Stimulated activated naive CD8-positive, alpha-beta T cell treated with anti-CD3 and anti-CD28 coated beads, Interleukin-15, amount 100 ng/mL, for 72 hours (primary cell): ENCODE results near the gene PDCD1.
"Not testable (repeated sequence)": the region's sequence is repeated elsewhere in the genome, so short reads cannot be mapped to it uniquely, and the experiment has no call there.

ENCODE experiments used
- ATAC-seq: fragments of 150-1000 bp; cut with Tn5 transposase; 2 replicates; pipeline ENCODE4 v1.10.0; 2021; ENCODE audit warnings: mild to moderate bottlenecking, moderate library complexity
- DNase-seq, 2 donors: peaks; one replicate each; pipeline ENCODE4 v3.0.0; 2021 to 2022
- H3K27ac Mint-ChIP-seq, 2 donors: one replicate each; pipeline ENCODE4 v1.8.0; 2022; ENCODE audit warnings: mild to moderate bottlenecking in 2 of 2, mixed read lengths in 2 of 2, moderate library complexity in 2 of 2
- H3K27me3 Mint-ChIP-seq: one replicate; pipeline ENCODE4 v1.8.0; 2022; ENCODE audit warnings: mixed read lengths
- H3K4me1 Mint-ChIP-seq: one replicate; pipeline ENCODE4 v1.8.0; 2022; ENCODE audit warnings: mild to moderate bottlenecking, mixed read lengths
- H3K4me3 Mint-ChIP-seq, 2 donors: one replicate each; pipeline ENCODE4 v1.8.0; 2022; ENCODE audit warnings: mild to moderate bottlenecking in 2 of 2, mixed read lengths in 2 of 2, moderate library complexity in 1 of 2
- H3K9me3 Mint-ChIP-seq, 2 donors: one replicate each; pipeline ENCODE4 v1.8.0; 2022; ENCODE audit warnings: mixed read lengths in 2 of 2

The PDCD1 gene

GRCh38 chr2:241858206-241859016, at the start of gene PDCD1:
Gene PDCD1, minus strand, starts transcription at chr2:241858894. Its CDS starts 56 bp downstream, at chr2:241858838.
- H3K27ac Mint-ChIP-seq: peak within 1 kb of the TSS; percentile 96 to 97
- peaks cover 86% of the 10 kb centered on the region for H3K4me1 Mint-ChIP-seq
- peak; percentile 74 for ATAC-seq

GRCh38 chr2:241907831-241908230, 49.1 kb upstream of the PDCD1 start:
- ATAC-seq, H3K4me3 Mint-ChIP-seq, DNase-seq, H3K27me3 Mint-ChIP-seq, H3K9me3 Mint-ChIP-seq, H3K4me1 Mint-ChIP-seq: not testable (repeated sequence)
- peak overlapping the region in 1 of 2 donors; percentile 21 for H3K27ac Mint-ChIP-seq

More at GRCh38 chr2:241858206-241859016, at the start of gene PDCD1:
- DNase-seq: peak; percentile 61 to 80
- Mint-ChIP-seq H3K9me3 (peaks cover 6 to 11% of the 10 kb centered on the region in 2 donors), H3K27me3 (peaks cover 9% of the 10 kb centered on the region), H3K4me3 (peak within 1 kb of the TSS; percentile 87 to 89)

- Mint-ChIP-seq H3K4me1 (no peaks in the 10 kb centered on the region), H3K27me3 (no peaks in the 10 kb centered on the region), H3K4me3 (no peak overlapping the region), H3K27ac (no peak overlapping the region), H3K9me3 (no peaks in the 10 kb centered on the region)
- no peak for DNase-seq
- no peak for ATAC-seq
These were observed 48.3 kb upstream of the PDCD1 start for GRCh38 chr2:241906826-241907570.

DNA sequence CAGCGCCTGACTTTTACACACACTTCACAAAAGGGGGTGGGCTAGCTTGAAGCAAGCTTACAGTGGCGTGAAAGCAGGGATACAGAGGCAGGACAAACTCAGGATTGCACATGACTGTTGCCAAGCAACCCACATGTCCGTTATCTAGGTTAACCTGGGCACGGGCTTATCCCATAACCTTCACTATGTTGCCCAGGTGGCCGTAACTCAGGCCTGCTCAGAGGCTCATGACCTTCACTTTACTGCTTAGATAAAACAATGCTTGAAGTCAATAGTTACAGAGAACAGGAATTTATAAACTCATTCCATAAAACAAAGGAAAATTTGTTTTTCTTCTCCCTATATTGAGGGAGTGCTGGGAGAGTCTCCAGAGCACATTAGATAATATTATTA, 47.7 kb upstream of the PDCD1 start:
- not testable (repeated sequence) for H3K4me3 Mint-ChIP-seq, H3K27ac Mint-ChIP-seq, H3K4me1 Mint-ChIP-seq, DNase-seq, H3K9me3 Mint-ChIP-seq, ATAC-seq, H3K27me3 Mint-ChIP-seq

- H3K27ac Mint-ChIP-seq: no peak overlapping the region
These were observed 47.2 kb upstream of the PDCD1 start for GRCh38 chr2:241905716-241906377.

DNA sequence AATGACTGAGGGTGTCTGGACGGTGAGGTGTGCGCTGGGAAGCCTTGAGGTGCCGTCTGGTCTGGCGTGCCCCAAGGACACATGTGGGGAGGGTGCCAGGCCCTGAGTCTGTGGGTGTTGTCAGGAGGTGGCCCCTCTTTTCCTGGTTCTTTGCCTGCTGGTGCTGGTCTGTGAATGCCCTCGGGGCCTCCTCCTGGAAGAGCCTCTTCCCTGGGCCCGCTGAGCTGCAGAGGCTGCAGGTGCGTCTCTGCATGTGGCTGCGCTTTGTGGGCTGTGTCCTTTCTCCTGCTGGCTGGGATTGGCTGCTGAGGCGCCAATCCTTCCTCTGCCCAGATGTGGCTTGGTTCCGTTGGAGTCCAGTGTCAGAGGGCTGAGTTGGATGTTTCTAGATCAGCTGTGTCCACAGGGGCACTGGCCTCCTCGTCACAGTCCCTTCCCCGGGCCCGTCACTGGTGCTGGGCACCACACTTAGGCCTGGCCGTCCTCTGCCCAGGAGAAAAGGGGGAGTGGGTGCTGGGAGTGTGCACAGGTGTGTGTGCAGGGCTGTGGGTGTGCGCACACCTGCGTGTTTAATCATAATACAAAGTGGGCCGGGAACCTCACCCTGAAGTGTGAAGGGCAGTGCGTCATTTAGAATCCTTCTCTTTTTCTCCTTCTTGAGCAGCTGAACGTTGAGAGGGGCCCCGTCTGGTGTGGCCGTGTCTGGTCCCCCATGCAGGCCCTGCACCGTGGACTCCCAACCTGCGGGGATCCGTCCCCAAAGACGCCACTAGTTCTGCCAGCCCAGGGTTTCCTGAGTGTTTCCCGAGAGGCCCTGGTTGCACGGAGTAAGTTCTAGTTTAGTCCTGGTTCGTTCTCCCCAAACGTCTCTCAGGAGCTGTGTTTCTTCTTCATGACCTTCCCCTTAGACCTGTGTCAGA, 46.4 kb upstream of the PDCD1 start:
- Mint-ChIP-seq H3K27me3 (no peaks in the 10 kb centered on the region), H3K4me1 (no peaks in the 10 kb centered on the region), H3K4me3 (no peak overlapping the region), H3K27ac (no peak overlapping the region), H3K9me3 (no peaks in the 10 kb centered on the region)
- peak in 1 of 2 donors; percentile 8 for DNase-seq
- ATAC-seq: no peak

More at GRCh38 chr2:241905716-241906377, 47.2 kb upstream of the PDCD1 start:
- no peaks in the 10 kb centered on the region for H3K4me1 Mint-ChIP-seq
- no peak overlapping the region for H3K4me3 Mint-ChIP-seq
- no peaks in the 10 kb centered on the region for H3K27me3 Mint-ChIP-seq
- DNase-seq (no peak), ATAC-seq (no peak)
- no peaks in the 10 kb centered on the region for H3K9me3 Mint-ChIP-seq

DNA sequence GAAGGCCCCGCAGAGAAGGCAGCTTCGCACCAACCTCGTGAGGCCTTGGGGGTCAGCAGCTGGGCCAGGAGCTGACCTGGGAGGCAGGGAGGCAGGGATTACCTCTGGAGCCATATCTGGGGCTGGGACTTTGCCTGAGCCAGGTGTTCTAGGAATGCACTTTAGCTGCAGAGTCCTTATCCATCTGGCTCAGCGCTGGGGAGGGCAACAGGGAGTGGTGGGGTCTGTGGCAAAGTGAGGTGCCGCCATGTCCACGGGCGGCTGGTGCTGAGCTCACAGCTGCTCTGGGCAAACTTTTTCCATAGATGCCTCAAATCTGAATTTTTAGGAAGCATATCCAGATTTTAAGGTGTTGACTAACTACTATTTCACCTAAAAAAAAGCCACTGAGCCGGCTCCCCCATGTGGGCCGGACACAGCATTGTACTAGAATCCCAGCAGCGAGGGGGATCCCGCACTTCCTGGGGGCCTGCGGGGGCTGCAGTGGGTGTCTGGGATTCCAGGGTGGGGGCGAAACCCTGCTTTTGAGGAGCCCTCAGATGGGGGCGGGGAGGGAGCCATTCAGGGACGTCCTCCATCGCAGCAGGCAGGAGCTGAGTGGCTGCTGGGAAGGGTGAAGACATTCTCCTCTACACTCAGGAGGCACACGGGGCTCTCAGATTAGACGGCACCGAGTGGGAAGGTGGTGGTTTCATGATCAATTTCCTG, 45.5 kb upstream of the PDCD1 start:
- Mint-ChIP-seq H3K9me3 (no peaks in the 10 kb centered on the region), H3K27ac (no peak overlapping the region), H3K4me3 (no peak overlapping the region), H3K27me3 (no peaks in the 10 kb centered on the region), H3K4me1 (no peaks in the 10 kb centered on the region)
- ATAC-seq (no peak), DNase-seq (peak in 1 of 2 donors; percentile 5)

DNA sequence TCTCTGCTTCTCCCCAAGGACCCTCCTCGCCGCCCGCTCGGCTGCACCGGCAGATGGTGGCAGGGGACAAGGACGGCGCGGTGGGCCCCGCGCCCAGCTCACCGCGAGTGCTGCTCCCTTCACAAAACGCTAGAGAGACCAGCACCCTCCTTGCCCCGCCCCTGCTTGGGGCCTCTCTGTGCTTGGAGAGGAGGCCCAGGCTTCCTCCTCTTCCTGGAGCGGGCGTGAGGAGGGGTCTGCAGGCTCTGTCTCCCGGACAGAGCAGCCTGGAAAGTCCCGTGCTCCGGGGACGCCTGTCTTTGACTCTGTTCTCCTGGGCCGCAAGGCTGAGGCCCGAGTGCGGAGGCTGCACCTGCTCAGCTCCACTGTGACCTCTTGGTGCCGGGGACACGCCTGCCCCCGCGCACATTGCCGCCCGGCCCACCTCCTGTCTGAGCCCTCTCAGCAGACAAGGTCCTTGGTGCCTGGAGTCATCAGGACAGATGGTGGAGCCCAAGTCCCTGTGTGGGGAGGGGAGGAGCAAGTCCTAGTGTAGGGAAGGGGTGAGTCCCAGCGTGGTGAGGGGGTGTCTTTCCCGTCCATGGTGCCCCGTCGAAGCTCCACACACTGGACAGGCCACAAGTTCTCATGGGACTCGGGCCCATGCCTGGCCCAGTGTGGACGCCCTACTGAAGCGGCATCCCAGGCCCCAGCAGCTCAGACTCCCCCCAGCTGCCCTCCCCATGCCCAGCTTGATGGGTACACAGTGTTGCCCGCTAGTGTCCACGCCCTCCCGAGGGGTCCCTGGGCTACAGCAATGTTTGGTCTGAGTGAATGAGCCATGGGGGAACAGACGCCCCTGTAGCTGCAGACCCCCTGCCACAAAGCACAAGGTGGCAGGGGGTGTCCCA, 44.7 kb upstream of the PDCD1 start:
- ATAC-seq (no peak), DNase-seq (peak in 1 of 2 donors; percentile 12)
- H3K4me3 Mint-ChIP-seq: no peak overlapping the region
- no peaks in the 10 kb centered on the region for H3K9me3 Mint-ChIP-seq
- no peak overlapping the region for H3K27ac Mint-ChIP-seq
- no peaks in the 10 kb centered on the region for H3K27me3 Mint-ChIP-seq
- H3K4me1 Mint-ChIP-seq: no peaks in the 10 kb centered on the region

- Mint-ChIP-seq H3K27me3 (no peaks in the 10 kb centered on the region), H3K4me1 (no peaks in the 10 kb centered on the region), H3K27ac (no peak overlapping the region), H3K4me3 (no peak overlapping the region), H3K9me3 (no peaks in the 10 kb centered on the region)
- peak in 1 of 2 donors; percentile 7 for DNase-seq
- ATAC-seq: peak; percentile 42
These were observed 43.8 kb upstream of the PDCD1 start for GRCh38 chr2:241902357-241902991.

GRCh38 chr2:241901500-241902351, 43.0 kb upstream of the PDCD1 start:
- H3K4me3 Mint-ChIP-seq: no peak overlapping the region
- no peak overlapping the region for H3K27ac Mint-ChIP-seq
- H3K4me1 Mint-ChIP-seq: no peaks in the 10 kb centered on the region
- H3K27me3 Mint-ChIP-seq: no peaks in the 10 kb centered on the region
- peak in 1 of 2 donors; percentile 9 for DNase-seq
- H3K9me3 Mint-ChIP-seq: no peaks in the 10 kb centered on the region
- no peak for ATAC-seq

DNA sequence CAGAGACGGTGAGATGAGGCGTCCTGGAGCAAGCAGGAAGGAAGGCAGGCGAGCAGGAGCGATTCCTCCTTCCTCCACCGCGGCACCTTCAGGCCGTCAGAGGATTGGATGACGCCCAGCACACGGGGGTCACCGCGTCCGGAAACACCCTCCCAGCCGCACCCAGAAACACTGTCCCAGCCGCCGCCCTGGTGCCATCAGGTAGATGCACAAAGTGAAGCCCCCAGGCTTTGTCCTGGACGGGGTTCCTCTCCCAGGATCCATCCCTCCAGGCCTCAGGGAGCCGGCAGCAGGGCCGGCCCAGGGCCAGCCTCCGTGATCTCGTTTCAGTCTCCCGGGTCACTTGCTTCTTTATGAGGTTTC, 42.3 kb upstream of the PDCD1 start:
- Mint-ChIP-seq H3K9me3 (no peaks in the 10 kb centered on the region), H3K4me3 (no peak overlapping the region), H3K27me3 (no peaks in the 10 kb centered on the region), H3K4me1 (peaks cover 5% of the 10 kb centered on the region), H3K27ac (no peak overlapping the region)
- ATAC-seq (no peak), DNase-seq (peak in 1 of 2 donors; percentile 5)

DNA sequence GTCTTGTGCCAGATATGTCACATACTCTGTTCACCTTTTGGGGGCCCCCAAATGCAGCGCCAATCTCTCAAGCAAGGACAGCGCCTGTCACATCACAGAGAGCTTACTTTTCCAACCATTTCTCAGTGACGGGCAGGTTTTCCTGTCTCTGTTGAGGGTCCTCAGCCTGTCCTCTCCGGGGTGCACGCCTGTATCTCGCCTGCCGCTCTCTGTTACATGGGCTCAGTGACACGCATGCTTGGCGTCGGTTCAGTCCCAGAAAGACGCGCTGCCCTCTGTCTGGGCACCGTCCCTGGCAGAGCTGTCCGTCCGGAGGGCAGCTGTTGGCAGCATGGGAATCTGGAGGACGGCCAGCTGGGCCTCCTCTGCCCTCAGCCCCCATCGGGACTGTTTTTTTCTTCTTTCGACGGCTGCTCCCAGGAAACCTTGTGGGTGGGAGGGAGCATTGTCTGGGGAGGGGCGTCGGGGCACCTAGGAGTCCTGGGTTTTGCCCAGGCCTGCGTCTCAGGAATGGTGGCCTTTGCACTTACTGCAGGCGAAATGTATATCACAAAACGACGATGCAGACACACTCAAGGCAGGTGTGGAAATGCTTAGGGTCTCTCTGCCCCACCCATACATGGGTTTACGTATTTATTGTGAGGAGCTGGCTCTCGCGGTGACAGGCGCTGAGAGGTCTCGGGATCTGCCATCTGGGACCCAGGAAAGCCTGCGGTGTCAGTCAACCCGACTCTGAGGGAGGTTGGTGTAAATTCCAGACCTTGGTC, 41.7 kb upstream of the PDCD1 start:
- ATAC-seq (no peak), DNase-seq (peak in 1 of 2 donors; percentile 4)
- Mint-ChIP-seq H3K9me3 (no peaks in the 10 kb centered on the region), H3K4me3 (no peak overlapping the region), H3K4me1 (peaks cover 10% of the 10 kb centered on the region), H3K27ac (no peak overlapping the region), H3K27me3 (no peaks in the 10 kb centered on the region)
